GM10847 (cell line): ENCODE measurements around the gene PKHD1.

Experiments
- POLR2A ChIP-seq: IDR thresholded peaks from 2 replicates; pipeline ENCODE4 v1.6.1; 2011; ENCODE audit not compliant: insufficient read length; ENCODE audit errors: extremely low read depth

The PKHD1 gene

GRCh38 chr6:51800603-51801002, 286.8 kb downstream of the PKHD1 start:
- no peak for TF ChIP-seq POLR2A

- no peak for TF ChIP-seq POLR2A
Observed at GRCh38 chr6:51793393-51793792, 294.0 kb downstream of the PKHD1 start.

- TF ChIP-seq POLR2A = no peak
Observed at GRCh38 chr6:51792273-51793030, 295.0 kb downstream of the PKHD1 start.

GRCh38 chr6:51790946-51791345, 296.5 kb downstream of the PKHD1 start:
- no peak for TF ChIP-seq POLR2A

- no peak for TF ChIP-seq POLR2A
Observed at GRCh38 chr6:51788121-51788520, 299.3 kb downstream of the PKHD1 start.

- TF ChIP-seq POLR2A = no peak
Observed at GRCh38 chr6:51778666-51779065, 308.7 kb downstream of the PKHD1 start.

GRCh38 chr6:51777618-51778017, 309.8 kb downstream of the PKHD1 start:
- TF ChIP-seq POLR2A = no peak

GRCh38 chr6:51775942-51776860, 311.2 kb downstream of the PKHD1 start:
- no peak for TF ChIP-seq POLR2A

GRCh38 chr6:51768087-51768486, 319.3 kb downstream of the PKHD1 start:
- TF ChIP-seq POLR2A = no peak

- TF ChIP-seq POLR2A = no peak
Observed at GRCh38 chr6:51765230-51765629, 322.2 kb downstream of the PKHD1 start.

GRCh38 chr6:51753635-51754034, 333.8 kb downstream of the PKHD1 start:
- no peak for TF ChIP-seq POLR2A

GRCh38 chr6:51743999-51744398, 343.4 kb downstream of the PKHD1 start:
- no peak for TF ChIP-seq POLR2A

GRCh38 chr6:51740658-51741057, 346.8 kb downstream of the PKHD1 start:
- TF ChIP-seq POLR2A = no peak

GRCh38 chr6:51738614-51739013, 348.8 kb downstream of the PKHD1 start:
- TF ChIP-seq POLR2A = no peak

- TF ChIP-seq POLR2A = no peak
Observed at GRCh38 chr6:51737580-51738360, 349.6 kb downstream of the PKHD1 start.
